Memory B cell (primary cell): ENCODE measurements around the gene COG5.

Source experiments
- ATAC-seq: fragments of 150-1000 bp; cut with Tn5 transposase; 2 replicates; pipeline ENCODE4 v1.10.0; 2021; ENCODE audit warnings: low read depth, mild to moderate bottlenecking, moderate library complexity
- DNase-seq, 2 donors: peaks; one replicate each; pipeline ENCODE4 v3.0.0; 2022; ENCODE audit warnings: low spot score in 2 of 2
- H3K27ac Mint-ChIP-seq: one replicate; pipeline ENCODE4 v1.8.0; 2022; ENCODE audit warnings: mild to moderate bottlenecking, moderate library complexity, mixed read lengths
- H3K27me3 Mint-ChIP-seq: one replicate; pipeline ENCODE4 v1.8.0; 2022; ENCODE audit warnings: mixed read lengths
- H3K36me3 Mint-ChIP-seq: one replicate; pipeline ENCODE4 v1.8.0; 2022; ENCODE audit warnings: mild to moderate bottlenecking, mixed read lengths
- H3K4me1 Mint-ChIP-seq: one replicate; pipeline ENCODE4 v1.8.0; 2022; ENCODE audit warnings: mixed read lengths
- H3K4me3 Mint-ChIP-seq: one replicate; pipeline ENCODE4 v1.8.0; 2022; ENCODE audit warnings: mild to moderate bottlenecking, moderate library complexity, mixed read lengths
- H3K9me3 Mint-ChIP-seq: one replicate; pipeline ENCODE4 v1.8.0; 2022; ENCODE audit warnings: mixed read lengths

COG5 gene

GRCh38 chr7:107506674-107507339, 56.9 kb downstream of the COG5 start:
- Mint-ChIP-seq H3K36me3 (peaks cover 24% of the 10 kb centered on the region), H3K9me3 (peaks cover 2% of the 10 kb centered on the region), H3K27me3 (no peaks in the 10 kb centered on the region), H3K27ac (no peak overlapping the region), H3K4me3 (no peak overlapping the region), H3K4me1 (peaks cover 17% of the 10 kb centered on the region)
- ATAC-seq = no peak
- no peak for DNase-seq

GRCh38 chr7:107505997-107506673, 57.6 kb downstream of the COG5 start:
- Mint-ChIP-seq H3K27me3 (no peaks in the 10 kb centered on the region), H3K9me3 (peaks cover 2% of the 10 kb centered on the region), H3K4me3 (no peak overlapping the region), H3K36me3 (peaks cover 24% of the 10 kb centered on the region), H3K27ac (no peak overlapping the region), H3K4me1 (peaks cover 17% of the 10 kb centered on the region)
- DNase-seq (no peak), ATAC-seq (no peak)

- no peak overlapping the region for H3K27ac Mint-ChIP-seq
- peaks cover 13% of the 10 kb centered on the region for H3K4me1 Mint-ChIP-seq
- H3K36me3 Mint-ChIP-seq = peaks cover 20% of the 10 kb centered on the region
- DNase-seq = no peak
- H3K4me3 Mint-ChIP-seq = no peak overlapping the region
- H3K9me3 Mint-ChIP-seq = peaks cover 2% of the 10 kb centered on the region
- no peak for ATAC-seq
- no peaks in the 10 kb centered on the region for H3K27me3 Mint-ChIP-seq
Measured at GRCh38 chr7:107505362-107505761, 58.4 kb downstream of the COG5 start.

GRCh38 chr7:107503687-107504086, 60.0 kb downstream of the COG5 start:
- no peak for ATAC-seq

GRCh38 chr7:107502797-107503196, 60.9 kb downstream of the COG5 start:
- Mint-ChIP-seq H3K9me3 (no peaks in the 10 kb centered on the region), H3K36me3 (peaks cover 19% of the 10 kb centered on the region), H3K27ac (no peak overlapping the region), H3K27me3 (no peaks in the 10 kb centered on the region), H3K4me3 (no peak overlapping the region), H3K4me1 (peaks cover 13% of the 10 kb centered on the region)
- ATAC-seq = no peak
- no peak for DNase-seq

More at GRCh38 chr7:107503687-107504086, 60.0 kb downstream of the COG5 start:
- Mint-ChIP-seq H3K9me3 (no peaks in the 10 kb centered on the region), H3K27ac (no peak overlapping the region), H3K4me3 (no peak overlapping the region), H3K4me1 (peaks cover 11% of the 10 kb centered on the region), H3K27me3 (no peaks in the 10 kb centered on the region), H3K36me3 (peaks cover 17% of the 10 kb centered on the region)
- DNase-seq = no peak

GRCh38 chr7:107502154-107502553, 61.6 kb downstream of the COG5 start:
- Mint-ChIP-seq H3K4me1 (peaks cover 13% of the 10 kb centered on the region), H3K4me3 (no peak overlapping the region), H3K36me3 (peaks cover 18% of the 10 kb centered on the region), H3K27ac (peak overlapping the region; percentile 65), H3K27me3 (no peaks in the 10 kb centered on the region), H3K9me3 (no peaks in the 10 kb centered on the region)
- no peak for DNase-seq
- ATAC-seq = no peak

- Mint-ChIP-seq H3K4me3 (no peak overlapping the region), H3K36me3 (peaks cover 20% of the 10 kb centered on the region), H3K27me3 (no peaks in the 10 kb centered on the region), H3K4me1 (peaks cover 13% of the 10 kb centered on the region), H3K27ac (no peak overlapping the region), H3K9me3 (no peaks in the 10 kb centered on the region)
- DNase-seq (no peak), ATAC-seq (peak; percentile 49)
Measured at GRCh38 chr7:107501593-107501992, 62.1 kb downstream of the COG5 start.

- no peak overlapping the region for H3K27ac Mint-ChIP-seq
- peaks cover 10% of the 10 kb centered on the region for H3K4me1 Mint-ChIP-seq
- ATAC-seq (no peak), DNase-seq (no peak)
- no peaks in the 10 kb centered on the region for H3K27me3 Mint-ChIP-seq
- H3K36me3 Mint-ChIP-seq = peaks cover 18% of the 10 kb centered on the region
- no peak overlapping the region for H3K4me3 Mint-ChIP-seq
- no peaks in the 10 kb centered on the region for H3K9me3 Mint-ChIP-seq
Measured at GRCh38 chr7:107499731-107500130, 64.0 kb downstream of the COG5 start.

- no peak overlapping the region for H3K4me3 Mint-ChIP-seq
- DNase-seq = no peak
- H3K9me3 Mint-ChIP-seq = no peaks in the 10 kb centered on the region
- ATAC-seq = no peak
- H3K4me1 Mint-ChIP-seq = peaks cover 20% of the 10 kb centered on the region
- no peak overlapping the region for H3K27ac Mint-ChIP-seq
- peaks cover 20% of the 10 kb centered on the region for H3K36me3 Mint-ChIP-seq
- no peaks in the 10 kb centered on the region for H3K27me3 Mint-ChIP-seq
Measured at GRCh38 chr7:107495516-107495915, 68.2 kb downstream of the COG5 start.

GRCh38 chr7:107494884-107495283, 68.8 kb downstream of the COG5 start:
- H3K4me3 Mint-ChIP-seq = no peak overlapping the region
- no peak overlapping the region for H3K27ac Mint-ChIP-seq
- H3K9me3 Mint-ChIP-seq = no peaks in the 10 kb centered on the region
- no peaks in the 10 kb centered on the region for H3K27me3 Mint-ChIP-seq
- ATAC-seq = no peak
- H3K4me1 Mint-ChIP-seq = peaks cover 20% of the 10 kb centered on the region
- no peak for DNase-seq
- peaks cover 20% of the 10 kb centered on the region for H3K36me3 Mint-ChIP-seq

GRCh38 chr7:107494315-107494751, 69.4 kb downstream of the COG5 start:
- ATAC-seq (no peak), DNase-seq (no peak)
- peaks cover 20% of the 10 kb centered on the region for H3K4me1 Mint-ChIP-seq
- H3K27ac Mint-ChIP-seq = no peak overlapping the region
- peaks cover 18% of the 10 kb centered on the region for H3K36me3 Mint-ChIP-seq
- no peak overlapping the region for H3K4me3 Mint-ChIP-seq
- H3K27me3 Mint-ChIP-seq = no peaks in the 10 kb centered on the region
- H3K9me3 Mint-ChIP-seq = no peaks in the 10 kb centered on the region

GRCh38 chr7:107492875-107493274, 70.8 kb downstream of the COG5 start:
- DNase-seq (no peak), ATAC-seq (no peak)
- H3K27ac Mint-ChIP-seq = no peak overlapping the region
- H3K4me3 Mint-ChIP-seq = no peak overlapping the region
- peaks cover 14% of the 10 kb centered on the region for H3K4me1 Mint-ChIP-seq
- H3K27me3 Mint-ChIP-seq = no peaks in the 10 kb centered on the region
- H3K36me3 Mint-ChIP-seq = peaks cover 12% of the 10 kb centered on the region
- no peaks in the 10 kb centered on the region for H3K9me3 Mint-ChIP-seq

- DNase-seq = no peak
- ATAC-seq = no peak
- H3K27ac Mint-ChIP-seq = no peak overlapping the region
- no peaks in the 10 kb centered on the region for H3K27me3 Mint-ChIP-seq
- peaks cover 6% of the 10 kb centered on the region for H3K4me1 Mint-ChIP-seq
- no peaks in the 10 kb centered on the region for H3K36me3 Mint-ChIP-seq
- no peaks in the 10 kb centered on the region for H3K9me3 Mint-ChIP-seq
- H3K4me3 Mint-ChIP-seq = no peak overlapping the region
Measured at GRCh38 chr7:107486041-107486440, 77.7 kb downstream of the COG5 start.

GRCh38 chr7:107482571-107482970, 81.1 kb downstream of the COG5 start:
- H3K9me3 Mint-ChIP-seq = no peaks in the 10 kb centered on the region

GRCh38 chr7:107480932-107481331, 82.8 kb downstream of the COG5 start:
- no peak for ATAC-seq
- Mint-ChIP-seq H3K36me3 (peaks cover 2% of the 10 kb centered on the region), H3K4me3 (no peak overlapping the region)

More at GRCh38 chr7:107482571-107482970, 81.1 kb downstream of the COG5 start:
- DNase-seq (no peak), ATAC-seq (no peak)
- H3K4me1 Mint-ChIP-seq = peaks cover 12% of the 10 kb centered on the region
- no peaks in the 10 kb centered on the region for H3K27me3 Mint-ChIP-seq
- H3K27ac Mint-ChIP-seq = no peak overlapping the region
- peaks cover 2% of the 10 kb centered on the region for H3K36me3 Mint-ChIP-seq
- H3K4me3 Mint-ChIP-seq = no peak overlapping the region

More at GRCh38 chr7:107480932-107481331, 82.8 kb downstream of the COG5 start:
- H3K4me1 Mint-ChIP-seq = peaks cover 11% of the 10 kb centered on the region
- H3K27ac Mint-ChIP-seq = no peak overlapping the region
- DNase-seq = no peak
- no peaks in the 10 kb centered on the region for H3K9me3 Mint-ChIP-seq
- H3K27me3 Mint-ChIP-seq = no peaks in the 10 kb centered on the region
